PC-9 (cell line): Measurements from ENCODE around the gene GUCA1A. TPM values are rescaled to one million over a fixed set of nuclear protein-coding genes. Genes with fewer than 3 reads are reported as not detected.
"Not testable (repeated sequence)": the region's sequence is repeated elsewhere in the genome, so short reads cannot be mapped to it uniquely, and the experiment has no call there.

ENCODE experiments used
- BruUV-seq: library from RNA; stranded (reverse); fragments of 400-500 nt; replicated peaks from 2 replicates; lab custom pipeline; 2021; lab: Mats Ljungman, UMichigan
- CTCF ChIA-PET: fragments of 300-600 bp; sonication (Branson Sonifier 250); formaldehyde crosslinking; loops from one replicate; lab custom pipeline; 2022; ENCODE audit warnings: antibody characterized with exemption; lab: Charles Lee
- POLR2A ChIA-PET: fragments of 300-600 bp; sonication (Branson Sonifier 250); formaldehyde crosslinking; loops from one replicate; lab custom pipeline; 2022; ENCODE audit warnings: antibody characterized with exemption; ENCODE audit not compliant: unreplicated experiment; lab: Charles Lee
- DNase-seq, 2 experiments: peaks; one replicate each; pipeline versions ENCODE4 v3.0.0 to v3.0.0-alpha.2; 2015 to 2022; ENCODE audit warnings: mixed read lengths in 1 of 2
- H2AFZ ChIP-seq: fragments of 200-600 bp; sonication (generic); 2 replicates; pipeline ENCODE4 v1.8.1; 2017; ENCODE audit warnings: antibody characterized with exemption
- H3F3A ChIP-seq: fragments of 200-600 bp; sonication (generic); 2 replicates; pipeline ENCODE4 v1.8.1; 2017; ENCODE audit warnings: antibody characterized with exemption, mild to moderate bottlenecking, low read depth; ENCODE audit not compliant: insufficient read depth
- H3K27ac ChIP-seq: fragments of 200-600 bp; sonication (generic); 2 replicates; pipeline ENCODE4 v1.6.1; 2016; ENCODE audit warnings: mixed run types
- H3K27me3 ChIP-seq: fragments of 200-600 bp; sonication (generic); 2 replicates; pipeline ENCODE4 v1.6.1; 2016; ENCODE audit warnings: low read depth, mixed run types; ENCODE audit not compliant: insufficient read depth
- H3K36me3 ChIP-seq: fragments of 200-600 bp; sonication (generic); 2 replicates; pipeline ENCODE4 v1.6.1; 2016; ENCODE audit warnings: low read depth, mixed run types
- H3K4me1 ChIP-seq: fragments of 200-600 bp; sonication (generic); replicated peaks from 2 replicates; pipeline ENCODE4 v1.6.1; 2016; ENCODE audit warnings: mixed run types; ENCODE audit not compliant: insufficient read depth
- H3K4me2 ChIP-seq: fragments of 200-600 bp; sonication (generic); 2 replicates; pipeline ENCODE4 v1.6.1; 2017; ENCODE audit warnings: mixed run types
- H3K4me3 ChIP-seq: fragments of 200-600 bp; sonication (generic); 2 replicates; pipeline ENCODE4 v1.6.1; 2016; ENCODE audit warnings: mixed run types
- H3K79me2 ChIP-seq: fragments of 200-600 bp; sonication (generic); 2 replicates; pipeline ENCODE4 v1.6.1; 2017; ENCODE audit warnings: low read depth, mixed run types
- H3K9me2 ChIP-seq: fragments of 200-600 bp; sonication (generic); 2 replicates; pipeline ENCODE4 v1.8.1; 2017; ENCODE audit warnings: mild to moderate bottlenecking; ENCODE audit not compliant: insufficient read depth
- H3K9me3 ChIP-seq: fragments of 200-600 bp; sonication (generic); 2 replicates; pipeline ENCODE4 v1.8.1; 2016; ENCODE audit warnings: low read depth; ENCODE audit not compliant: insufficient read depth
- H4K20me1 ChIP-seq: fragments of 200-600 bp; sonication (generic); 2 replicates; pipeline ENCODE4 v1.8.1; 2017; ENCODE audit not compliant: insufficient read depth
- CTCF ChIP-seq: fragments of 200-600 bp; sonication (generic); conservative IDR thresholded peaks from 2 replicates; pipeline ENCODE4 v1.6.1; 2017; ENCODE audit warnings: mixed run types, antibody characterized with exemption, mild to moderate bottlenecking, moderate library complexity
- EZH2 ChIP-seq: fragments of 200-600 bp; sonication (generic); IDR thresholded peaks from 2 replicates; pipeline ENCODE4 v1.8.0; 2017; ENCODE audit warnings: antibody characterized with exemption, low read depth
- intact Hi-C: fragments of 100-400 bp; cut with micrococcal nuclease; formaldehyde crosslinking; loops from one replicate; pipeline ENCODE4 v1.10.0; 2022; ENCODE audit not compliant: unreplicated experiment
- total RNA-seq: library from RNA; stranded (reverse); gene quantifications from 2 replicates; pipeline ENCODE4 v1.2.3, GENCODE V29; 2021

GUCA1A gene
- total RNA-seq, 1 experiment from 2014 or later = not detected

GRCh38 chr6:42168650-42169049 lies 4.5 kb upstream of the GUCA1A start:
- Histone ChIP-seq H3K4me3 (no peak overlapping the region), H3K4me2 (no peak overlapping the region), H3F3A (no peaks in the 10 kb centered on the region), H3K79me2 (no peaks in the 10 kb centered on the region), H3K27ac (no peak overlapping the region), H3K27me3 (no peaks in the 10 kb centered on the region), H2AFZ (no peak overlapping the region), H3K36me3 (no peaks in the 10 kb centered on the region), H3K9me3 (no peaks in the 10 kb centered on the region), H3K9me2 (no peaks in the 10 kb centered on the region), H4K20me1 (no peaks in the 10 kb centered on the region), H3K4me1 (0 out of 2 replicates have a peak, but pooled peaks cover 7% of the 10 kb centered on the region)
- no TSS peak for BruUV-seq
- no peak for DNase-seq
- no peak for TF ChIP-seq CTCF
- ChIA-PET POLR2A (interaction anchor here (0.6 kb wide), 1 partner anchor 50 kb away, joined by 3 read pairs; no protein-coding TSS in a partner anchor), CTCF (interaction anchor here (0.5 kb wide), 1 partner anchor 45 kb away, joined by 3 read pairs; no protein-coding TSS in a partner anchor)
- intact Hi-C loops = no loop called here

- H3K4me1 ChIP-seq, H3K4me3 ChIP-seq, intact Hi-C loops, H3F3A ChIP-seq, H3K79me2 ChIP-seq, H3K27me3 ChIP-seq, H3K9me2 ChIP-seq, H3K9me3 ChIP-seq, H3K27ac ChIP-seq, H2AFZ ChIP-seq, DNase-seq, POLR2A ChIA-PET, H3K36me3 ChIP-seq, BruUV-seq, H4K20me1 ChIP-seq, H3K4me2 ChIP-seq: not testable (repeated sequence)
- CTCF ChIA-PET = interaction anchor here (0.5 kb wide), 1 partner anchor 33 kb away, joined by 3 read pairs; no protein-coding TSS in a partner anchor
Measured at GRCh38 chr6:42169780-42170179, 3.4 kb upstream of the GUCA1A start.

- no TSS peak for BruUV-seq
- no peak for DNase-seq
- peaks cover under 1% of the 10 kb centered on the region; the same call in 1 of the 2 replicates for H3F3A ChIP-seq
- H3K4me2 ChIP-seq = no peak overlapping the region
- no peaks in the 10 kb centered on the region for H3K36me3 ChIP-seq
- no peaks in the 10 kb centered on the region for H4K20me1 ChIP-seq
- H3K79me2 ChIP-seq = no peaks in the 10 kb centered on the region
- ChIA-PET POLR2A (no interaction called here), CTCF (no interaction called here)
- no peaks in the 10 kb centered on the region for H3K9me2 ChIP-seq
- no peaks in the 10 kb centered on the region for H3K9me3 ChIP-seq
- H3K27ac ChIP-seq = no peak overlapping the region
- intact Hi-C loops = no loop called here
- no peak overlapping the region for H3K4me3 ChIP-seq
- H2AFZ ChIP-seq = no peak overlapping the region
- TF ChIP-seq EZH2 = no peak
- no peak for TF ChIP-seq CTCF
- 0 out of 2 replicates have a peak, but pooled peaks cover 2% of the 10 kb centered on the region for H3K4me1 ChIP-seq
- H3K27me3 ChIP-seq = no peaks in the 10 kb centered on the region
Measured at GRCh38 chr6:42171813-42172581, 1.2 kb upstream of the GUCA1A start.
